Right renal cortex interstitium (tissue), 3 donors: ENCODE measurements around the gene CISD2. TPM values are rescaled to one million over a fixed set of nuclear protein-coding genes. Genes with fewer than 3 reads are reported as not detected.
"Not testable (repeated sequence)": the region's sequence is repeated elsewhere in the genome, so short reads cannot be mapped to it uniquely, and the experiment has no call there.

Experiments
- DNase-seq, 3 donors: peaks; one replicate each; pipeline ENCODE4 v3.0.0-alpha.2; 2013; ENCODE audit warnings: low read depth in 3 of 3, low spot score in 2 of 3
- polyA plus RNA-seq, 3 donors: library from polyadenylated mRNA; unstranded; fragments of 120-200 nt; gene quantifications; one replicate each; pipeline ENCODE4 v1.2.1, GENCODE V29; 2013; ENCODE audit not compliant: insufficient read length in 3 of 3

The CISD2 gene
- polyA plus RNA-seq, 3 donors: 50.1 to 54.8 (median 51.5) TPM

- DNase-seq: not testable (repeated sequence)
Measured at GRCh38 chr4:102897610-102898009, 28.8 kb downstream of the CISD2 start.

DNA sequence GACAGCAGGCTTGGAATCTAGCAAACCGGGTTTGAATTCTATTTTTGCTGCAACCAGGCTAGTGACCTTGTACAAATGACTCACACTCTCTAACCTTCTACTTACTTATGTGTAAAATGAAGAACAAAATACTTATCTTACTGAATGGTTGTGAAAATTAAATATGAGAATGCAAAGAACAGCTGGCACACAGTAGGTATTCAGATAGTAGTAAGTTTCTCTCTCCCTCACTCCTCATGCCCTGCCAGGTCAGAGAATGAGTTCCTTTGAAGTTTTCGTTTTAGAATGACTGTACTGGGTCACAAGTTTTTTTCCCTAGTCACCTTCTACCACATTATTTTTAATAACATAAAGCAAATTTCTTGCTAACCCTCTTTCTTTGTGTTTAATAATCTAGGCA is 33.0 kb downstream of the CISD2 start:
- no peak for DNase-seq

- DNase-seq: no peak
Measured at GRCh38 chr4:102918859-102919258, 50.1 kb downstream of the CISD2 start.

DNA sequence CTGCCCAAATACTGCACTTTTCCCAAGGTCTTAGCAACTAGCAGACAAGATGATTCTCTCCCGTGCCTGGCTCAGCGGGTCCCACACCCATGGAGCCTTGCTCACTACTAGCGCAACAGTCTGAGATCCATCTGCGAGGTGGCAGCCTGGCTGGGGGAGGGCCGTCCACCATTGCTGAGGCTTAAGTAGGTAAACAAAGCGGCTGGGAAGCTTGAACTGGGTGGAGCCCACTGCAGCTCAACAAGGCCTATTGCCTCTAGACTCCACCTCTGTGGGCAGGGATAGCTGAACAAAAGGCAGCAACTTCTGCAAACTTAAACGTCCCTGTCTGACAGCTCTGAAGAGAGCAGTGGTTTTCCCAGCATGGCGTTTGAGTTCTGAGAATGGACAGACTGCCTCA is 50.9 kb downstream of the CISD2 start:
- not testable (repeated sequence) for DNase-seq

DNA sequence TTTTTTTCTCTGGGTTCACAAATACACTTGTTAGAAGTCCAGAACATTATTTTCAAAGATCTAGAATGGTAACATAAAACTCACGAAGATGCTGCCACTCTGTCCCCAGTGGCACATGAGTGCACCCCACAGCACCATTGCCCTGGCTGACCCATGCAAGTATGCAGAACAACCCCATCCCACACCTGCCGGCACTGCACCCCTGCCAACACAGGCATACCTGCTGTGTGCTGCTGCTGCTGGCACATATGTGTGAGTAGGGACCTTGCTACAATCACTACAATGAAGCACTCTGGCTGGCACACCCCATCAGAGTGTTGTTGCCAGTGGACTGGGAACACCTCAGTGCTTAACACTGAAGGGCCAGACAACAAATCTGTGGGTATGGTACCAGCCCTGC is 66.9 kb downstream of the CISD2 start:
- DNase-seq: no peak

DNA sequence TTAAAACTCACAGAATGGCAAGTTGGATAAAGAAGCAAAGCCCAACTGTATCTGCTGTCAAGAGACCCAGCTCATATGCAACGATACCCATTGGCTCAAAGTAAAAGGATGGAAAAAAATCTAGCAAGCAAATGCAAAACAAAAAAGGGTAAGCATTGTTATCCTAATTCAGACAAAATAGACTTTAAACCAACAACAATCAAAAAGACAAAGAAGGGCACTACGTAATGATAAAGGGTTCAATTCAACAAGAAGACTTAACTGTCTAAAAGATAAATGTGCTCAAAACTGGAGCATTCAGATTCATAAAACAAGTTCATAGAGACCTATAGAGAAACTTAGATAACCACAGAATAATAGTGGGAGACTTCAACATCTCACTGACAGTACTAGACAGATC is 69.3 kb downstream of the CISD2 start:
- not testable (repeated sequence) for DNase-seq

Other genes starting within 250 kb of the CISD2 start
- gene MANBA, start 108.0 kb upstream of the CISD2 start, polyA plus RNA-seq: 10 to 100 TPM; 20.3 to 21.9 (median 20.6) TPM
- 100 to 1,000 TPM; 299 to 315 (median 302) TPM for gene UBE2D3, start 41.4 kb upstream of the CISD2 start, polyA plus RNA-seq
- gene SLC9B1, start 150.7 kb downstream of the CISD2 start, polyA plus RNA-seq: 1 to 10 TPM; 2.8 to 4.8 (median 4.1) TPM
- gene SLC9B2, start 207.8 kb downstream of the CISD2 start, polyA plus RNA-seq: 10 to 100 TPM in 1 of 3 donors, 1 to 10 TPM in 2; 9.2 to 13.8 (median 9.7) TPM
- gene BDH2, start 230.8 kb downstream of the CISD2 start, polyA plus RNA-seq: 100 to 1,000 TPM; 222 to 261 (median 261) TPM